ENCODE measurements around the gene PCCB.
A peak's percentile ranks its signal among the peaks of the same experiment; 100 is the strongest.

Gene PCCB

DNA sequence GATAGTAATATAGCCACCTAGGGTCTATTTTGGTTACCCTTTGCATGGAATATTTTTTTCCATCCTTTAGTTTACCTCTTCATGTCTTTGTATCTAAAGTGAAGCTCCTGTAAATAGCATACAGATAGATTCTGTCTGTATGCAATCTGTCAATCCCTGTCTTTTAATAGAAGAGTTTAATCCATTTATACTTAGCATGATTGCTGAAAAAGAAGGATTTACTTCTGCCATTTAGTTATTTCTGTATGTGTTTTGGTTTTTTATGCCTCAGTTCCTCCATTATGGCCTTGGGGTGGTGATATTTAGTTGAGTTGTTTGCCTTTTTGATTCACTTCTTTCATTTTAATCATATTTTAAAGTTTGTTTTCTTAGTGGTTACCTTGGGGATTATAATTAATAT lies 29.0 kb downstream of the PCCB start:
- ChIA-PET CTCF (no interaction called here), POLR2A (no interaction called here)
- H3K9me3 ChIP-seq (ENCODE audit: control insufficient read depth, insufficient read depth, low read depth, low read length) = no peaks in the 10 kb centered on the region

DNA sequence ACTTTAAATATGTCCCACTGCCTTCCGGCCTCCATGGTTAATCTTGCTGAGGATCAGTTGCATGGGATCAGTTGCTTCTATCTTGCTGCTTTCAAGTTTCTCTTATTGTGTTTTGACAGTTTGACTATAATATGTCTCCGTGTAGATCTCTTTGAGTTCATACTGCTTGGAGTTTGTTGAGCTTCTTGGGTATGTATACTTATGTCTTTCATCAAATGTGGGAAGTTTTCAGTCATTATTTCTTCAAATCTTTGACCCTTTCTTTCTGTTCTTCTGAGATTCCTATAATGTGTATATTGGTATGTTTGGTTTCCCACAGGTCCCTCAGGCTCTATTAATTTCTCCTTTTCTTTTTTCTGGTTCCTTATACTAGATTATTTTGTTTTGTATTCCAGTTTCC lies 30.8 kb downstream of the PCCB start:
- Histone ChIP-seq H3K36me3 (ENCODE audit: control insufficient read depth in 2 of 2, insufficient read depth in 1 of 2, low read length in 2 of 2) (peaks cover 13 to 43% of the 10 kb centered on the region in 2 experiments), H3K27ac (ENCODE audit: extremely low read depth, low read depth, low read length) (no peak overlapping the region), H3K9me3 (ENCODE audit: control insufficient read depth, insufficient read depth, low read depth, low read length) (no peaks in the 10 kb centered on the region), H3K4me3 (ENCODE audit: low read depth, low read length) (no peak overlapping the region), H3K4me1 (ENCODE audit: control insufficient read depth, insufficient read depth, low read length) (no peaks in the 10 kb centered on the region)
- ChIA-PET POLR2A (no interaction called here), CTCF (interaction anchor here (0.6 to 0.7 kb wide), 2 partner anchors 83 to 286 kb away, joined by 3 read pairs; no protein-coding TSS in a partner anchor)
- TF ChIP-seq ZNF558 (tag by site-specific recombination; IDR thresholded peaks at IDR 0.05) = peak; percentile 99
- no peak for TF ChIP-seq ZNF830 (tag by site-specific recombination; IDR thresholded peaks at IDR 0.05; ENCODE audit: low read depth)

More for the DNA sequence above, 29.0 kb downstream of the PCCB start:
- no peak for TF ChIP-seq ZNF174 (tag by site-specific recombination; IDR thresholded peaks at IDR 0.05)
- no peak for TF ChIP-seq ZNF423 (tag by site-specific recombination; IDR thresholded peaks at IDR 0.05)
- peak; percentile 53 for TF ChIP-seq SETDB1 (IDR thresholded peaks at IDR 0.05; ENCODE audit: insufficient read length, low read length)
- TF ChIP-seq, protein P1, sequence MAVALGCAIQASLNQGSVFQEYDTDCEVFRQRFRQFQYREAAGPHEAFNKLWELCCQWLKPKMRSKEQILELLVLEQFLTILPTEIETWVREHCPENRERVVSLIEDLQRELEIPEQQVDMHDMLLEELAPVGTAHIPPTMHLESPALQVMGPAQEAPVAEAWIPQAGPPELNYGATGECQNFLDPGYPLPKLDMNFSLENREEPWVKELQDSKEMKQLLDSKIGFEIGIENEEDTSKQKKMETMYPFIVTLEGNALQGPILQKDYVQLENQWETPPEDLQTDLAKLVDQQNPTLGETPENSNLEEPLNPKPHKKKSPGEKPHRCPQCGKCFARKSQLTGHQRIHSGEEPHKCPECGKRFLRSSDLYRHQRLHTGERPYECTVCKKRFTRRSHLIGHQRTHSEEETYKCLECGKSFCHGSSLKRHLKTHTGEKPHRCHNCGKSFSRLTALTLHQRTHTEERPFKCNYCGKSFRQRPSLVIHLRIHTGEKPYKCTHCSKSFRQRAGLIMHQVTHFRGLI (tag by site-specific recombination; IDR thresholded peaks at IDR 0.05) = no peak
- no peak for TF ChIP-seq ZNF473 (tag by site-specific recombination; IDR thresholded peaks at IDR 0.05)
- Histone ChIP-seq H3K4me1 (ENCODE audit: control insufficient read depth, insufficient read depth, low read length) (no peaks in the 10 kb centered on the region), H3K4me3 (ENCODE audit: low read depth, low read length) (no peak overlapping the region), H3K27ac (ENCODE audit: extremely low read depth, low read depth, low read length) (no peak overlapping the region), H3K36me3 (ENCODE audit: control insufficient read depth in 2 of 2, insufficient read depth in 1 of 2, low read length in 2 of 2) (peaks cover 7 to 26% of the 10 kb centered on the region in 2 experiments)

DNA sequence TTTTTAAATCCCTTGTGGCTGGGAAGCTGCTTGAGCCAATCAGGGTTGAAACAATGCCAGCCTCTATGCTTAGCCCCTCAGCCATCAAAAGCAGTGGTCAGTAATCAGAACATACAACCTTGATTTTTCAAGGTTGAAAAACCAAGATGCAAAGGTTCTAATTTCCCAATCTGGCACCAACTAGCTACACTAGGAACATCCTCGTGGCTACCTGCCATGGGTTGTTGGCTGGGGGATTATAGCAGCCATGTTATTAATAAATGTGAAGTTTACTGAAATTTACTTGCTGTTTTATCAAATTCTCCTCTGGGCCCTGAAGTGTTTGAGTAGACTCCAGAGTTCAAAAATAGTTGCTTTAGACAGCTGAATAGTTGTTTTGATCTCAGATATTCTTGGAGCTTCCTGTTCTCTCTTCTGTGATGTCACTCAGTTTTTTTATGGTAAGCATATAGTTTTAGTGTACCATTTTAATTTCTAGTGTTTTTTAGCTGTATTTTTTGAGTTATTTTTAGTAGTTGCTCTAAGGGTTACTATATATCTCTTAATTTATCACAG lies 31.9 kb downstream of the PCCB start:
- H3K36me3 ChIP-seq (ENCODE audit: control insufficient read depth in 2 of 2, insufficient read depth in 1 of 2, low read length in 2 of 2) = peaks cover 13 to 43% of the 10 kb centered on the region in 2 experiments
- ChIA-PET POLR2A (no interaction called here), CTCF (interaction anchor here (0.6 to 1.5 kb wide), 3 partner anchors 11 to 1118 kb away, joined by 3 read pairs; no protein-coding TSS in a partner anchor)
- no peak overlapping the region for H3K27ac ChIP-seq (ENCODE audit: extremely low read depth, low read depth, low read length)
- H3K4me3 ChIP-seq (ENCODE audit: low read depth, low read length) = no peak overlapping the region
- H3K4me1 ChIP-seq (ENCODE audit: control insufficient read depth, insufficient read depth, low read length) = no peaks in the 10 kb centered on the region
- H3K9me3 ChIP-seq (ENCODE audit: control insufficient read depth, insufficient read depth, low read depth, low read length) = no peaks in the 10 kb centered on the region
- TF ChIP-seq, protein P2, sequence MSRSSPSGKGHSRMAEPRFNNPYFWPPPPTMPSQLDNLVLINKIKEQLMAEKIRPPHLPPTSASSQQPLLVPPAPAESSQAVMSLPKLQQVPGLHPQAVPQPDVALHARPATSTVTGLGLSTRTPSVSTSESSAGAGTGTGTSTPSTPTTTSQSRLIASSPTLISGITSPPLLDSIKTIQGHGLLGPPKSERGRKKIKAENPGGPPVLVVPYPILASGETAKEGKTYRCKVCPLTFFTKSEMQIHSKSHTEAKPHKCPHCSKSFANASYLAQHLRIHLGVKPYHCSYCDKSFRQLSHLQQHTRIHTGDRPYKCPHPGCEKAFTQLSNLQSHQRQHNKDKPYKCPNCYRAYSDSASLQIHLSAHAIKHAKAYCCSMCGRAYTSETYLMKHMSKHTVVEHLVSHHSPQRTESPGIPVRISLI (tag by site-specific recombination; IDR thresholded peaks at IDR 0.05) = no peak
- TF ChIP-seq ZNF654 (tag by site-specific recombination; IDR thresholded peaks at IDR 0.05; ENCODE audit: low read depth) = no peak
- TF ChIP-seq ZNF140 (tag by site-specific recombination; IDR thresholded peaks at IDR 0.05) = no peak
- no peak for TF ChIP-seq ZNF302 (tag by site-specific recombination; IDR thresholded peaks at IDR 0.05; ENCODE audit: low read depth)
- TF ChIP-seq ZNF561 (tag by site-specific recombination; IDR thresholded peaks at IDR 0.05; ENCODE audit: borderline replicate concordance) = no peak
- TF ChIP-seq, protein P3, sequence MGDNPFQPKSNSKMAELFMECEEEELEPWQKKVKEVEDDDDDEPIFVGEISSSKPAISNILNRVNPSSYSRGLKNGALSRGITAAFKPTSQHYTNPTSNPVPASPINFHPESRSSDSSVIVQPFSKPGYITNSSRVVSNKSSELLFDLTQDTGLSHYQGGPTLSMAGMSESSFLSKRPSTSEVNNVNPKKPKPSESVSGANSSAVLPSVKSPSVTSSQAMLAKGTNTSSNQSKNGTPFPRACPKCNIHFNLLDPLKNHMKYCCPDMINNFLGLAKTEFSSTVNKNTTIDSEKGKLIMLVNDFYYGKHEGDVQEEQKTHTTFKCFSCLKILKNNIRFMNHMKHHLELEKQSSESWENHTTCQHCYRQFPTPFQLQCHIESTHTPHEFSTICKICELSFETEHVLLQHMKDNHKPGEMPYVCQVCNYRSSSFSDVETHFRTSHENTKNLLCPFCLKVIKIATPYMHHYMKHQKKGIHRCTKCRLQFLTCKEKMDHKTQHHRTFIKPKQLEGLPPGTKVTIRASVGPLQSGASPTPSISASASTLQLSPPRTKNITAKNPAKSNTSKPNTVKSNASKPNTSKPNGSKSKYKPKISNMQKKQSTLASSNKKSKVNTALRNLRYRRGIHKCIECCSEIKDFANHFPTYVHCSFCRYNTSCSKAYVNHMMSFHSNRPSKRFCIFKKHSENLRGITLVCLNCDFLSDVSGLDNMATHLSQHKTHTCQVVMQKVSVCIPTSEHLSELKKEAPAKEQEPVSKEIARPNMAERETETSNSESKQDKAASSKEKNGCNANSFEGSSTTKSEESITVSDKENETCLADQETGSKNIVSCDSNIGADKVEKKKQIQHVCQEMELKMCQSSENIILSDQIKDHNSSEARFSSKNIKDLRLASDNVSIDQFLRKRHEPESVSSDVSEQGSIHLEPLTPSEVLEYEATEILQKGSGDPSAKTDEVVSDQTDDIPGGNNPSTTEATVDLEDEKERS (tag by site-specific recombination; IDR thresholded peaks at IDR 0.05) = no peak
- TF ChIP-seq, protein P4, sequence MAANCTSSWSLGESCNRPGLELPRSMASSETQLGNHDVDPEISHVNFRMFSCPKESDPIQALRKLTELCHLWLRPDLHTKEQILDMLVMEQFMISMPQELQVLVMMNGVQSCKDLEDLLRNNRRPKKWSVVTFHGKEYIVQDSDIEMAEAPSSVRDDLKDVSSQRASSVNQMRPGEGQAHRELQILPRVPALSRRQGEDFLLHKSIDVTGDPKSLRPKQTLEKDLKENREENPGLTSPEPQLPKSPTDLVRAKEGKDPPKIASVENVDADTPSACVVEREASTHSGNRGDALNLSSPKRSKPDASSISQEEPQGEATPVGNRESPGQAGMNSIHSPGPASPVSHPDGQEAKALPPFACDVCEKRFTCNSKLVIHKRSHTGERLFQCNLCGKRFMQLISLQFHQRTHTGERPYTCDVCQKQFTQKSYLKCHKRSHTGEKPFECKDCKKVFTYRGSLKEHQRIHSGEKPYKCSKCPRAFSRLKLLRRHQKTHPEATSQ (tag by site-specific recombination; IDR thresholded peaks at IDR 0.05) = no peak
- TF ChIP-seq ZNF558 (tag by site-specific recombination; IDR thresholded peaks at IDR 0.05) = no peak
- TF ChIP-seq SCRT1 (tag by site-specific recombination; IDR thresholded peaks at IDR 0.05; ENCODE audit: borderline replicate concordance) = no peak
- no peak for TF ChIP-seq ZNF354C (tag by site-specific recombination; IDR thresholded peaks at IDR 0.05; ENCODE audit: borderline replicate concordance, low read depth)
- no peak for TF ChIP-seq ZBTB1 (tag by site-specific recombination; IDR thresholded peaks at IDR 0.05)
- TF ChIP-seq, protein P5, sequence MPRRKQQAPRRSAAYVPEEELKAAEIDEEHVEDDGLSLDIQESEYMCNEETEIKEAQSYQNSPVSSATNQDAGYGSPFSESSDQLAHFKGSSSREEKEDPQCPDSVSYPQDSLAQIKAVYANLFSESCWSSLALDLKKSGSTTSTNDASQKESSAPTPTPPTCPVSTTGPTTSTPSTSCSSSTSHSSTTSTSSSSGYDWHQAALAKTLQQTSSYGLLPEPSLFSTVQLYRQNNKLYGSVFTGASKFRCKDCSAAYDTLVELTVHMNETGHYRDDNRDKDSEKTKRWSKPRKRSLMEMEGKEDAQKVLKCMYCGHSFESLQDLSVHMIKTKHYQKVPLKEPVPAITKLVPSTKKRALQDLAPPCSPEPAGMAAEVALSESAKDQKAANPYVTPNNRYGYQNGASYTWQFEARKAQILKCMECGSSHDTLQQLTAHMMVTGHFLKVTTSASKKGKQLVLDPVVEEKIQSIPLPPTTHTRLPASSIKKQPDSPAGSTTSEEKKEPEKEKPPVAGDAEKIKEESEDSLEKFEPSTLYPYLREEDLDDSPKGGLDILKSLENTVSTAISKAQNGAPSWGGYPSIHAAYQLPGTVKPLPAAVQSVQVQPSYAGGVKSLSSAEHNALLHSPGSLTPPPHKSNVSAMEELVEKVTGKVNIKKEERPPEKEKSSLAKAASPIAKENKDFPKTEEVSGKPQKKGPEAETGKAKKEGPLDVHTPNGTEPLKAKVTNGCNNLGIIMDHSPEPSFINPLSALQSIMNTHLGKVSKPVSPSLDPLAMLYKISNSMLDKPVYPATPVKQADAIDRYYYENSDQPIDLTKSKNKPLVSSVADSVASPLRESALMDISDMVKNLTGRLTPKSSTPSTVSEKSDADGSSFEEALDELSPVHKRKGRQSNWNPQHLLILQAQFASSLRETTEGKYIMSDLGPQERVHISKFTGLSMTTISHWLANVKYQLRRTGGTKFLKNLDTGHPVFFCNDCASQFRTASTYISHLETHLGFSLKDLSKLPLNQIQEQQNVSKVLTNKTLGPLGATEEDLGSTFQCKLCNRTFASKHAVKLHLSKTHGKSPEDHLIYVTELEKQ (tag by site-specific recombination; IDR thresholded peaks at IDR 0.05; ENCODE audit: borderline replicate concordance) = no peak
- no peak for TF ChIP-seq ZNF19 (tag by site-specific recombination; IDR thresholded peaks at IDR 0.05; ENCODE audit: low read depth)
- no peak for TF ChIP-seq ZSCAN16 (tag by site-specific recombination; IDR thresholded peaks at IDR 0.05)

Measured in HEK293 (cell line).